ENCODE data around the gene CKB. TPM values are rescaled to one million over a fixed set of nuclear protein-coding genes. Genes with fewer than 3 reads are reported as not detected.

CKB gene
- polyA plus RNA-seq, 2 of the 4 experiments (the other 2 are of a cell fraction), result 52.3 to 79.8 TPM

GRCh38 chr14:103534576-103535061 lies 12.0 kb upstream of the CKB start (continued):
- TF ChIP-seq TFCP2L1 (CRISPR knock-in tag; IDR thresholded peaks at IDR 0.05), result no peak
- TF ChIP-seq RNF2 (IDR thresholded peaks at IDR 0.05; ENCODE audit: borderline replicate concordance, low read depth), result no peak
- TF ChIP-seq CBX2 (IDR thresholded peaks at IDR 0.05; ENCODE audit: borderline replicate concordance, low read depth), result no peak
- TF ChIP-seq MAZ (IDR thresholded peaks at IDR 0.05; ENCODE audit: borderline replicate concordance, low read depth, low read length), result no peak
- TF ChIP-seq NPAS2 (CRISPR knock-in tag; IDR thresholded peaks at IDR 0.05; ENCODE audit: borderline replicate concordance), result no peak
- TF ChIP-seq, protein P1, sequence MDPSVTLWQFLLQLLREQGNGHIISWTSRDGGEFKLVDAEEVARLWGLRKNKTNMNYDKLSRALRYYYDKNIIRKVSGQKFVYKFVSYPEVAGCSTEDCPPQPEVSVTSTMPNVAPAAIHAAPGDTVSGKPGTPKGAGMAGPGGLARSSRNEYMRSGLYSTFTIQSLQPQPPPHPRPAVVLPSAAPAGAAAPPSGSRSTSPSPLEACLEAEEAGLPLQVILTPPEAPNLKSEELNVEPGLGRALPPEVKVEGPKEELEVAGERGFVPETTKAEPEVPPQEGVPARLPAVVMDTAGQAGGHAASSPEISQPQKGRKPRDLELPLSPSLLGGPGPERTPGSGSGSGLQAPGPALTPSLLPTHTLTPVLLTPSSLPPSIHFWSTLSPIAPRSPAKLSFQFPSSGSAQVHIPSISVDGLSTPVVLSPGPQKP (IDR thresholded peaks at IDR 0.05; ENCODE audit: low read depth, low read length), result no peak
- no peak for TF ChIP-seq POLR2A (IDR thresholded peaks at IDR 0.05; ENCODE audit: low read length)
- TF ChIP-seq BHLHE40 (IDR thresholded peaks at IDR 0.05; ENCODE audit: low read depth, low read length), result no peak

- WGBS (ENCODE audit: missing lambda C conversion rate), result 92% methylated on average over 18 of the region's 25 CpGs
- CTCF ChIA-PET, result interaction anchor here (12.7 to 28.8 kb wide), 2 partner anchors 11 to 15 kb away, joined by 184 to 489 read pairs; partner anchors contain the start of gene CKB
- no peak for TF ChIP-seq POLR2A (IDR thresholded peaks at IDR 0.05; ENCODE audit: low read length)
Measured at GRCh38 chr14:103533999-103534575, 11.5 kb upstream of the CKB start.

DNA sequence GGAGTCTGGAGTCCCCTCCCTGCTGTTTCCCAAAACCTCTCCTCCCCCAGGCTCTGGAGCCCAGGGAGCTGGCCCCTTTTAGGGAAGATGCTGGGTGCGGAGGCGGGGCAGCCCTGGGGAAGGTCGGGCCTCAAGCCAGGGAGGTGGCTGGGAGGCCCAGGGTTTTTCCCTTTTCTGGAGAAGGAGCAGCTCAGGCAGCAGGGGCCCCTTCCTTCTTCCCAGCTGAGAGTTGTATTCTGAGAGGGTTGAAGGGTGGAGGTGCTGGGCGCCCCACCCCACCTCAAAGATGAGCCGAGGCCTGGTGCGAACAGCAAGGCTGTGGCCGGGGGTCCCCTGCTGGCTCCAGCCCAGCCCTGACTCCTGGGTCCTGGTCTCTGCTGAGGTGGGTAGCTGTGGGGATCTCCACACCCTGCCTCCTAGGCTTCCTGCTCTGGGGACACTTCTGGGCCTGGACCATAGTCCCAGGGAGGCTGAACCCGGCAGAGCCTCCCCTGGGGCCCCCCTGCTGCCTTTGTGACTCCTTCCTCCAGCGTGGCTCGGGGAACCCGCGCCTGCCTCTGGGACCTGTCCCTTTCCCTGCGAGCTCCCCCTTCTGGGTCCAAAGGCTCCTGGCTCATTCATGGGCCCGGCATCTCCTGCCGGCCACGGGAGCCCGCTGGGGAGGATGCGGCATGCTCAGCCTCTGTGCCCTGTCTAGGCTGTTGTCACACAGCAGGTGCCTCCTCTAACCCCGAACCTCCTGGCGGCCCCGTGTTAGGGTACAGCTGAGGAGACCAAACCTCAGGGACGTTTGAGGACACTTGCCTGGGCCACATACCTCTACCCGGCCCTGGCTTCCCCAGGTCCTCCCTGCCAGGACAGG lies 10.7 kb upstream of the CKB start:
- no peak overlapping the region for H3K27ac ChIP-seq
- H3K9me3 ChIP-seq, result no peaks in the 10 kb centered on the region
- ChIA-PET CTCF (interaction anchor here (0.6 to 28.8 kb wide), 3 partner anchors 11 to 456 kb away, joined by 3 to 489 read pairs (median 184); partner anchors contain the start of gene CKB), POLR2A (interaction anchor here (0.5 kb wide), 1 partner anchor 161 kb away, joined by 9 read pairs; no protein-coding TSS in a partner anchor)
- no peak overlapping the region for H3K4me2 ChIP-seq
- TF ChIP-seq CEBPB (IDR thresholded peaks at IDR 0.05) (no peak), NR3C1 (IDR thresholded peaks at IDR 0.05) (no peak), CHD2 (IDR thresholded peaks at IDR 0.05; ENCODE audit: low read length, partially characterized antibody) (no peak), RARB (CRISPR knock-in tag; IDR thresholded peaks at IDR 0.05) (no peak), ZNF302 (CRISPR knock-in tag; IDR thresholded peaks at IDR 0.05) (no peak), PHF8 (IDR thresholded peaks at IDR 0.05; ENCODE audit: borderline replicate concordance, low read depth) (no peak)
- 82% methylated on average over 21 of the region's 23 CpGs for WGBS (ENCODE audit: missing lambda C conversion rate)
- FAIRE-seq (no peak), DNase-seq (ENCODE audit: low read depth in 1 of 2, low spot score in 1 of 2) (no peak), ATAC-seq (no peak)
- H3K4me1 ChIP-seq, result peaks cover 16% of the 10 kb centered on the region
- H3K4me3 ChIP-seq, result no peak overlapping the region

More at GRCh38 chr14:103533999-103534575, 11.5 kb upstream of the CKB start:
- Histone ChIP-seq H3K9me3 (no peaks in the 10 kb centered on the region), H3K27ac (no peak overlapping the region), H3K4me1 (peaks cover 16% of the 10 kb centered on the region), H3K4me2 (no peak overlapping the region), H3K4me3 (no peak overlapping the region)
- POLR2A ChIA-PET, result no interaction called here
- ATAC-seq (no peak), FAIRE-seq (no peak), DNase-seq (ENCODE audit: low read depth in 1 of 2, low spot score in 1 of 2) (no peak)

- TF ChIP-seq PHF8 (IDR thresholded peaks at IDR 0.05; ENCODE audit: borderline replicate concordance, low read depth), result no peak
- no peak for TF ChIP-seq SMC3 (IDR thresholded peaks at IDR 0.05)
- TF ChIP-seq RNF2 (IDR thresholded peaks at IDR 0.05; ENCODE audit: borderline replicate concordance, low read depth), result no peak
- no peak for TF ChIP-seq HEYL (CRISPR knock-in tag; IDR thresholded peaks at IDR 0.05)
- TF ChIP-seq HOXB5 (CRISPR knock-in tag; IDR thresholded peaks at IDR 0.05), result no peak
- Histone ChIP-seq H3K4me3 (no peak overlapping the region), H3K27ac (no peak overlapping the region), H3K9me3 (no peaks in the 10 kb centered on the region), H3K4me1 (peaks cover 25% of the 10 kb centered on the region), H3K4me2 (no peak overlapping the region)
- ATAC-seq (no peak), DNase-seq (ENCODE audit: low read depth in 1 of 2, low spot score in 1 of 2) (no peak), FAIRE-seq (no peak)
- ChIA-PET POLR2A (interaction anchor here (0.5 kb wide), 1 partner anchor 160 kb away, joined by 9 read pairs; no protein-coding TSS in a partner anchor), CTCF (interaction anchor here (0.6 to 28.8 kb wide), 3 partner anchors 12 to 455 kb away, joined by 3 to 489 read pairs (median 184); partner anchors contain the start of gene CKB)
- WGBS (ENCODE audit: missing lambda C conversion rate), result 88% methylated on average over 28 of the region's 32 CpGs
Measured at GRCh38 chr14:103532216-103533136, 9.8 kb upstream of the CKB start.

Data from A549 (cell line).